Measurements from ENCODE around the gene LDLRAD4.

The LDLRAD4 gene

DNA sequence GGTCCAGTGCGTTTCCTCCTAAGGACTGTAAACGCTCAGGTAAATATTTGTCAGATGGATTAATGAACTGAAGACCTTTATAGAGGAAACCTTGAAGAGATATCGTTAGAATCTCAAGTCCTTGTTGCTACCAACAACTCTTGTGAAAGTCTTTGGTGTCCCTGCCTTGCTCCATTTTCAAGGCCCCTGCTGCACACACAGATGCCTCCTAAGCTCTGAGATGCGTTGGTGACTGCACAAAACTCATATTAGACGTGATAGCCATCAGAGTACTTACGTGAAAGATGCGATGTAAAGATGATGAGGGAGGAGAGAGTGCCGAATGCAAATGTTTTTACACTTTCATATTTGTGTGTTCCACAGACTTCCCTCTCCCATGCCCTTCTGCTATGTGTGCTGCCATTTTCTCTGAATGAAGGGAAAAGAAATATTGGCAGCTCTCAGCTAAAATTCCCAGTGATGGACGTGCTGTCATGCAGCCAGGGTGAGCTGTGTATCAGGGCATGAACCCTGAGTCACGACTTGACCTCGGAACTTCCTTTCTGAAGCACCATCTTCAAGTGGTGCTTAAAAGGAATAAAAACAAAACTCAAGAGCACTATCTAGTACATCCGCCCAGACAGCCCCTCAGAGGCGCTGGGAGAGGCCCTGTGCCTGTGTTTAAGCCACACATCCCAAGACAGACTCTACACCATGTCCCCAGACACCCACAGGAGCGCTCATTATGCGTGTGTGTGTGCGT is 390.4 kb downstream of the LDLRAD4 start:
- no peak overlapping the region for H3K9ac ChIP-seq
- H3K27ac ChIP-seq, result no peak overlapping the region
- TF ChIP-seq, protein P1, sequence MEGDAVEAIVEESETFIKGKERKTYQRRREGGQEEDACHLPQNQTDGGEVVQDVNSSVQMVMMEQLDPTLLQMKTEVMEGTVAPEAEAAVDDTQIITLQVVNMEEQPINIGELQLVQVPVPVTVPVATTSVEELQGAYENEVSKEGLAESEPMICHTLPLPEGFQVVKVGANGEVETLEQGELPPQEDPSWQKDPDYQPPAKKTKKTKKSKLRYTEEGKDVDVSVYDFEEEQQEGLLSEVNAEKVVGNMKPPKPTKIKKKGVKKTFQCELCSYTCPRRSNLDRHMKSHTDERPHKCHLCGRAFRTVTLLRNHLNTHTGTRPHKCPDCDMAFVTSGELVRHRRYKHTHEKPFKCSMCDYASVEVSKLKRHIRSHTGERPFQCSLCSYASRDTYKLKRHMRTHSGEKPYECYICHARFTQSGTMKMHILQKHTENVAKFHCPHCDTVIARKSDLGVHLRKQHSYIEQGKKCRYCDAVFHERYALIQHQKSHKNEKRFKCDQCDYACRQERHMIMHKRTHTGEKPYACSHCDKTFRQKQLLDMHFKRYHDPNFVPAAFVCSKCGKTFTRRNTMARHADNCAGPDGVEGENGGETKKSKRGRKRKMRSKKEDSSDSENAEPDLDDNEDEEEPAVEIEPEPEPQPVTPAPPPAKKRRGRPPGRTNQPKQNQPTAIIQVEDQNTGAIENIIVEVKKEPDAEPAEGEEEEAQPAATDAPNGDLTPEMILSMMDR (conservative IDR thresholded peaks at IDR 0.05; ENCODE audit: low read depth, low read length), result no peak
- no peaks in the 10 kb centered on the region for H4K20me1 ChIP-seq (ENCODE audit: insufficient read depth)
- no peaks in the 10 kb centered on the region for H3K27me3 ChIP-seq (ENCODE audit: insufficient read depth, low read depth)
- no peak overlapping the region for H3K4me2 ChIP-seq
- H2AFZ ChIP-seq (ENCODE audit: low read depth), result no peak overlapping the region
- H3K36me3 ChIP-seq (ENCODE audit: insufficient read depth), result no peaks in the 10 kb centered on the region
- H3K79me2 ChIP-seq (ENCODE audit: insufficient read depth, low read depth), result no peaks in the 10 kb centered on the region
- H3K4me3 ChIP-seq (IDR thresholded peaks at IDR 0.05; ENCODE audit: insufficient read depth, low read depth, low read length), result no peak overlapping the region
- peaks cover 62% of the 10 kb centered on the region for H3K4me1 ChIP-seq (ENCODE audit: low read depth, poor library complexity, severe bottlenecking)

DNA sequence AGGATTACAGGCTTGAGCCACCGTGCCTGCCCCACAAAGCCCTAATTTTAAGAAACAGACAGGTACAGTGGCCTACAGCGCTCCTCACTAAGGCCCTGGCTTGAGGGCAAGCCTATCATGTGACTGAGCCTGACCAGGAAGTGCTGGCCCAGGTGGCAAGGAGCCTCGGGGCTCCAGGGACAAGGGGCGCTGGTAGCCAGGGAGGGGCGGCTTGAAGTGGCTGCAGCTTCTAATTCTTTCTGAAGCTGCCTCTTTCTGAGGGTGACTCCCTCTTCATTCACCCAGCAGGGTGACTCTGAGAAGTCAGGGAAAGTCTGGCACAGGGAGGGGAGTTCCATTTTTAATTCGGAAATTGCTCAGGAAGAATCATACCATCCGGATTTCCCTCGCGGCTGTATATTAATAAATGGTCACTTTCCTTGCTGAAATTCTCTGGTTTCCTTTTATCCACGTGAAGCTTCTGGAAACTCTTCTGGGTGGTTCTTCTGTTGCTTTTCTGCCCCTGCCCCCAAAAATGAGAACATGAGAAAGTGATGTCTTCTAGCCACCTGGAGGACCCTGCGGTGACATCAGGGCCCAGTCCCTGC is 392.1 kb downstream of the LDLRAD4 start:
- TF ChIP-seq, protein P1 (conservative IDR thresholded peaks at IDR 0.05; ENCODE audit: low read depth, low read length), result no peak
- Histone ChIP-seq H3K9ac (peak overlapping the region; percentile 76), H3K27ac (peak overlapping the region; percentile 84), H2AFZ (ENCODE audit: low read depth) (peak overlapping the region; percentile 58; the same call in 1 of the 2 replicates), H3K79me2 (ENCODE audit: insufficient read depth, low read depth) (no peaks in the 10 kb centered on the region), H4K20me1 (ENCODE audit: insufficient read depth) (no peaks in the 10 kb centered on the region), H3K27me3 (ENCODE audit: insufficient read depth, low read depth) (no peaks in the 10 kb centered on the region), H3K4me1 (ENCODE audit: low read depth, poor library complexity, severe bottlenecking) (peaks cover 61% of the 10 kb centered on the region), H3K36me3 (ENCODE audit: insufficient read depth) (no peaks in the 10 kb centered on the region), H3K4me2 (peak overlapping the region; percentile 58), H3K4me3 (IDR thresholded peaks at IDR 0.05; ENCODE audit: insufficient read depth, low read depth, low read length) (no peak overlapping the region)

DNA sequence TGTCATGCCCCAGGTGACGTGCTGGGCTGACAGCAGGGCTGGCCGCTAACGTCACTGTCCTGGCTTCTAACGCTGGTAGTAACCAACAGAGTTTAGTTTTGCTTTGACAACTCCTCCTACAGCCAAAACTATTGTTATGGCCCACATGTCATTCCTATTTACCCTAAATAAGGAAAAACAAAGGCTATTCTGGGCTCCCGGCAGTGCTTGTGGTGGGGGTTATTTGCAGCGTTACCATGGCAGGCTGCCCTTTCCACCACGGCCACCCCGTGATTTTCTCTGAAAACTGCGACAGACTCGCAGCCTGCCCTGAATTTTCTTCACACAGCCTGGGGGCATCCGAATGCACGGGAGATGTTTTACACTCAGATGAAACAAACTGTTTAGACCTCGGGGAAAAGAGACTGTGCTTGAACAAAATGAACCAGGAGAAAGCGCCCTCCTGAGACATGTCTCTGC is 392.6 kb downstream of the LDLRAD4 start:
- no peak overlapping the region for H3K4me3 ChIP-seq (IDR thresholded peaks at IDR 0.05; ENCODE audit: insufficient read depth, low read depth, low read length)
- no peaks in the 10 kb centered on the region for H3K36me3 ChIP-seq (ENCODE audit: insufficient read depth)
- H4K20me1 ChIP-seq (ENCODE audit: insufficient read depth), result no peaks in the 10 kb centered on the region
- H3K27me3 ChIP-seq (ENCODE audit: insufficient read depth, low read depth), result no peaks in the 10 kb centered on the region
- H3K4me1 ChIP-seq (ENCODE audit: low read depth, poor library complexity, severe bottlenecking), result peaks cover 57% of the 10 kb centered on the region
- peak overlapping the region; percentile 58 for H3K4me2 ChIP-seq
- peak overlapping the region; percentile 58 for H2AFZ ChIP-seq (ENCODE audit: low read depth)
- H3K9ac ChIP-seq, result peak overlapping the region; percentile 76
- TF ChIP-seq, protein P1 (conservative IDR thresholded peaks at IDR 0.05; ENCODE audit: low read depth, low read length), result no peak
- peak overlapping the region; percentile 84 for H3K27ac ChIP-seq
- no peaks in the 10 kb centered on the region for H3K79me2 ChIP-seq (ENCODE audit: insufficient read depth, low read depth)

DNA sequence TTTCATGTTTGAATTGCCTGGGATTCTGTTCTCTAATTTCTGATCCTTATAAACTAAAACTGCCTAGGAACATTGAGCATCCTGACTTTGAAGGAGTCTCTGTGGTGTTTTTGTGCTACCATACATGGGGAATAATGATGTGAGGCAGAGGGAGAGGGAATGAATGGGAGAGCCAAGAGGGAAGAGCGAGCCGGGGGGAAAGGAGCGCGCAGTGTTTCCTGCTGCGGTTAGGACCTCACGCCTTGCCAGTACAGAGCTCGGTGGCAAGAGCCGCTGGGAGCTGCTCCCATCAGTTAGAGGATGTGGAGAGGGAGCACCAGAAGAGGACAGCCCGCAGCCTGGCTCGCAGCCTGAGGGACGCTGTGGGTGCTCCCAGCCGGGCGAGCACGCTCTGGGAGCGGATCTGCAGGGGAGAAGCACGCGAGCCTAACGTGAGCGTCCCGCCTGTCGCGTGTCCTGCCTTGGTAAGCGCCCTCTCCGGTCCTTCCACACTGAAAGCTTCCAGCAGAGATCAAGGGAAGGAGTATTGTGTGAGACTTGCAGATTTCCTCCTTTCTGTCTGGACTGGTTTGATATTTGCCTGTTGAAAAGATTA is 393.1 kb downstream of the LDLRAD4 start:
- no peaks in the 10 kb centered on the region for H3K27me3 ChIP-seq (ENCODE audit: insufficient read depth, low read depth)
- peak overlapping the region; percentile 58 for H3K4me2 ChIP-seq
- TF ChIP-seq, protein P1 (conservative IDR thresholded peaks at IDR 0.05; ENCODE audit: low read depth, low read length), result no peak
- H3K4me3 ChIP-seq (IDR thresholded peaks at IDR 0.05; ENCODE audit: insufficient read depth, low read depth, low read length), result no peak overlapping the region
- H2AFZ ChIP-seq (ENCODE audit: low read depth), result peak overlapping the region; percentile 58
- H3K4me1 ChIP-seq (ENCODE audit: low read depth, poor library complexity, severe bottlenecking), result peaks cover 52% of the 10 kb centered on the region
- no peaks in the 10 kb centered on the region for H3K36me3 ChIP-seq (ENCODE audit: insufficient read depth)
- no peaks in the 10 kb centered on the region for H3K79me2 ChIP-seq (ENCODE audit: insufficient read depth, low read depth)
- peak overlapping the region; percentile 76 for H3K9ac ChIP-seq
- H3K27ac ChIP-seq, result peak overlapping the region; percentile 84
- H4K20me1 ChIP-seq (ENCODE audit: insufficient read depth), result no peaks in the 10 kb centered on the region
